ENCODE data around the gene PAFAH1B1.

Gene PAFAH1B1

GRCh38 chr17:2719861-2720260 is 126.4 kb downstream of the PAFAH1B1 start:
- TF ChIP-seq ZNF362 (tag by site-specific recombination; IDR thresholded peaks at IDR 0.05), result no peak
- no peak for TF ChIP-seq ZNF580 (tag by site-specific recombination; IDR thresholded peaks at IDR 0.05)
- TF ChIP-seq ZNF677 (tag by site-specific recombination; IDR thresholded peaks at IDR 0.05), result no peak
- TF ChIP-seq BCL11B (tag by site-specific recombination; IDR thresholded peaks at IDR 0.05; ENCODE audit: low read depth), result no peak
- TF ChIP-seq ZNF274 (IDR thresholded peaks at IDR 0.05; ENCODE audit: low read length), result no peak
- peak; percentile 65; the same call in 1 of the 2 replicates for TF ChIP-seq ZNF274 (tag by site-specific recombination; IDR thresholded peaks at IDR 0.05; ENCODE audit: borderline replicate concordance)
- no peak for TF ChIP-seq GLIS1 (tag by site-specific recombination; IDR thresholded peaks at IDR 0.05)
- H3K4me3 ChIP-seq (ENCODE audit: low read depth, low read length), result no peak overlapping the region
- H3K27ac ChIP-seq (ENCODE audit: extremely low read depth, low read depth, low read length), result no peak overlapping the region
- peaks cover 3% of the 10 kb centered on the region; the same call in 1 of the 2 replicates for H3K4me1 ChIP-seq (ENCODE audit: control insufficient read depth, insufficient read depth, low read length)
- no peaks in the 10 kb centered on the region for H3K9me3 ChIP-seq (ENCODE audit: control insufficient read depth, insufficient read depth, low read depth, low read length)
- ChIA-PET CTCF (no interaction called here), POLR2A (no interaction called here)
- no peaks in the 10 kb centered on the region for H3K36me3 ChIP-seq (ENCODE audit: control insufficient read depth in 2 of 2, insufficient read depth in 1 of 2, low read length in 2 of 2)

- H3K27ac ChIP-seq (ENCODE audit: extremely low read depth, low read depth, low read length), result no peak overlapping the region
- peaks cover 3% of the 10 kb centered on the region; the same call in 1 of the 2 replicates for H3K4me1 ChIP-seq (ENCODE audit: control insufficient read depth, insufficient read depth, low read length)
- POLR2A ChIA-PET, result no interaction called here
- CTCF ChIA-PET, result interaction anchor here (0.6 to 1.2 kb wide), 3 partner anchors 14 to 173 kb away, joined by 3 read pairs; no protein-coding TSS in a partner anchor
- no peaks in the 10 kb centered on the region for H3K9me3 ChIP-seq (ENCODE audit: control insufficient read depth, insufficient read depth, low read depth, low read length)
- TF ChIP-seq ZNF214 (tag by site-specific recombination; IDR thresholded peaks at IDR 0.05; ENCODE audit: borderline replicate concordance) (no peak), ZNF398 (tag by site-specific recombination; IDR thresholded peaks at IDR 0.05) (no peak), ZNF221 (tag by site-specific recombination; IDR thresholded peaks at IDR 0.05; ENCODE audit: borderline replicate concordance) (no peak), ZNF704 (tag by site-specific recombination; IDR thresholded peaks at IDR 0.05) (no peak), ZNF112 (tag by site-specific recombination; IDR thresholded peaks at IDR 0.05) (no peak), HOXD13 (CRISPR knock-in tag; IDR thresholded peaks at IDR 0.05; ENCODE audit: borderline replicate concordance) (no peak), ZNF202 (tag by site-specific recombination; IDR thresholded peaks at IDR 0.05; ENCODE audit: borderline replicate concordance) (no peak), SCRT1 (tag by site-specific recombination; IDR thresholded peaks at IDR 0.05; ENCODE audit: borderline replicate concordance) (no peak), ZNF677 (tag by site-specific recombination; IDR thresholded peaks at IDR 0.05) (no peak), ZNF248 (tag by site-specific recombination; IDR thresholded peaks at IDR 0.05) (no peak)
- H3K4me3 ChIP-seq (ENCODE audit: low read depth, low read length), result no peak overlapping the region
- no peaks in the 10 kb centered on the region for H3K36me3 ChIP-seq (ENCODE audit: control insufficient read depth in 2 of 2, insufficient read depth in 1 of 2, low read length in 2 of 2)
These were observed 128.1 kb downstream of the PAFAH1B1 start for GRCh38 chr17:2721603-2722002.

GRCh38 chr17:2722611-2723010 is 129.2 kb downstream of the PAFAH1B1 start:
- Histone ChIP-seq H3K9me3 (ENCODE audit: control insufficient read depth, insufficient read depth, low read depth, low read length) (no peaks in the 10 kb centered on the region), H3K36me3 (ENCODE audit: control insufficient read depth in 2 of 2, insufficient read depth in 1 of 2, low read length in 2 of 2) (no peaks in the 10 kb centered on the region), H3K4me1 (ENCODE audit: control insufficient read depth, insufficient read depth, low read length) (peaks cover 3% of the 10 kb centered on the region; the same call in 1 of the 2 replicates), H3K4me3 (ENCODE audit: low read depth, low read length) (no peak overlapping the region), H3K27ac (ENCODE audit: extremely low read depth, low read depth, low read length) (no peak overlapping the region)
- CTCF ChIA-PET, result interaction anchor here (1.5 kb wide), 1 partner anchor 14 kb away, joined by 3 read pairs; no protein-coding TSS in a partner anchor
- POLR2A ChIA-PET, result no interaction called here
- TF ChIP-seq ZNF555 (tag by site-specific recombination; conservative IDR thresholded peaks at IDR 0.05), result no peak
- no peak for TF ChIP-seq ZNF830 (tag by site-specific recombination; IDR thresholded peaks at IDR 0.05; ENCODE audit: low read depth)
- no peak for TF ChIP-seq ZNF654 (tag by site-specific recombination; IDR thresholded peaks at IDR 0.05; ENCODE audit: low read depth)
- no peak for TF ChIP-seq ZNF175 (tag by site-specific recombination; IDR thresholded peaks at IDR 0.05)
- TF ChIP-seq MZF1 (tag by site-specific recombination; IDR thresholded peaks at IDR 0.05; ENCODE audit: borderline replicate concordance), result no peak
- no peak for TF ChIP-seq ATF2 (tag by site-specific recombination; IDR thresholded peaks at IDR 0.05; ENCODE audit: low read depth)
- no peak for TF ChIP-seq SCRT1 (tag by site-specific recombination; IDR thresholded peaks at IDR 0.05; ENCODE audit: borderline replicate concordance)
- TF ChIP-seq ZNF24 (tag by site-specific recombination; IDR thresholded peaks at IDR 0.05), result no peak
- no peak for TF ChIP-seq ZNF223 (tag by site-specific recombination; IDR thresholded peaks at IDR 0.05)
- TF ChIP-seq ZNF639 (tag by site-specific recombination; IDR thresholded peaks at IDR 0.05), result no peak

Data from HEK293 (cell line).